ENCODE data around the gene POFUT2.

Gene POFUT2

GRCh38 chr21:45334134-45334533, 46.4 kb upstream of the POFUT2 start:
- TF ChIP-seq CTCF (IDR thresholded peaks at IDR 0.05; ENCODE audit: low read depth, low read length), result no peak
- no peak overlapping the region for H3K4me3 ChIP-seq (replicated peaks in 1 of 2; ENCODE audit: low read depth in 2 of 2, low read length in 2 of 2)
- no peak for DNase-seq (ENCODE audit: low read depth in 2 of 2)

- TF ChIP-seq CTCF (IDR thresholded peaks at IDR 0.05; ENCODE audit: low read depth, low read length), result no peak
- no peak for DNase-seq (ENCODE audit: low read depth in 2 of 2)
- H3K4me3 ChIP-seq (replicated peaks in 1 of 2; ENCODE audit: low read depth in 2 of 2, low read length in 2 of 2), result no peak overlapping the region
Measured at GRCh38 chr21:45333583-45334121, 46.0 kb upstream of the POFUT2 start.

GRCh38 chr21:45332981-45333582, 45.4 kb upstream of the POFUT2 start:
- TF ChIP-seq CTCF (IDR thresholded peaks at IDR 0.05; ENCODE audit: low read depth, low read length), result no peak
- DNase-seq (ENCODE audit: low read depth in 2 of 2), result no peak
- H3K4me3 ChIP-seq (replicated peaks in 1 of 2; ENCODE audit: low read depth in 2 of 2, low read length in 2 of 2), result no peak overlapping the region

- H3K4me3 ChIP-seq (replicated peaks in 1 of 2; ENCODE audit: low read depth in 2 of 2, low read length in 2 of 2), result no peak overlapping the region
- no peak for DNase-seq (ENCODE audit: low read depth in 2 of 2)
- no peak for TF ChIP-seq CTCF (IDR thresholded peaks at IDR 0.05; ENCODE audit: low read depth, low read length)
Measured at GRCh38 chr21:45332415-45332814, 44.7 kb upstream of the POFUT2 start.

GRCh38 chr21:45331531-45332147, 43.9 kb upstream of the POFUT2 start:
- no peak for TF ChIP-seq CTCF (IDR thresholded peaks at IDR 0.05; ENCODE audit: low read depth, low read length)
- H3K4me3 ChIP-seq (replicated peaks in 1 of 2; ENCODE audit: low read depth in 2 of 2, low read length in 2 of 2), result no peak overlapping the region
- no peak for DNase-seq (ENCODE audit: low read depth in 2 of 2)

GRCh38 chr21:45330851-45331261, 43.2 kb upstream of the POFUT2 start:
- DNase-seq (ENCODE audit: low read depth in 2 of 2), result no peak
- H3K4me3 ChIP-seq (replicated peaks in 1 of 2; ENCODE audit: low read depth in 2 of 2, low read length in 2 of 2), result no peak overlapping the region
- TF ChIP-seq CTCF (IDR thresholded peaks at IDR 0.05; ENCODE audit: low read depth, low read length), result no peak

All from cardiac fibroblast (primary cell).